ENCODE measurements around the gene OXCT2.
"Not testable (repeated sequence)": the region's sequence is repeated elsewhere in the genome, so short reads cannot be mapped to it uniquely, and the experiment has no call there.

The OXCT2 gene

GRCh38 chr1:39787468-39787867 is 16.3 kb upstream of the OXCT2 start:
- DNase-seq (ENCODE audit: low read depth), result no peak

GRCh38 chr1:39787108-39787375 is 15.9 kb upstream of the OXCT2 start:
- DNase-seq (ENCODE audit: low read depth), result not testable (repeated sequence)

- DNase-seq (ENCODE audit: low read depth), result not testable (repeated sequence)
Measured at GRCh38 chr1:39786303-39787107, 15.4 kb upstream of the OXCT2 start.

- DNase-seq (ENCODE audit: low read depth), result not testable (repeated sequence)
Measured at GRCh38 chr1:39782685-39783084, 11.5 kb upstream of the OXCT2 start.

- DNase-seq (ENCODE audit: low read depth), result no peak
Measured at GRCh38 chr1:39782103-39782502, 11.0 kb upstream of the OXCT2 start.

- DNase-seq (ENCODE audit: low read depth), result no peak
Measured at GRCh38 chr1:39781349-39781715, 10.2 kb upstream of the OXCT2 start.

- no peak for DNase-seq (ENCODE audit: low read depth)
Measured at GRCh38 chr1:39779821-39780220, 8.7 kb upstream of the OXCT2 start.

GRCh38 chr1:39779137-39779536 is 8.0 kb upstream of the OXCT2 start:
- DNase-seq (ENCODE audit: low read depth), result no peak

GRCh38 chr1:39778463-39779099 is 7.4 kb upstream of the OXCT2 start:
- DNase-seq (ENCODE audit: low read depth), result not testable (repeated sequence)

GRCh38 chr1:39777896-39778295 is 6.7 kb upstream of the OXCT2 start:
- DNase-seq (ENCODE audit: low read depth), result not testable (repeated sequence)

- DNase-seq (ENCODE audit: low read depth), result no peak
Measured at GRCh38 chr1:39777306-39777705, 6.2 kb upstream of the OXCT2 start.

- DNase-seq (ENCODE audit: low read depth), result no peak
Measured at GRCh38 chr1:39776886-39777285, 5.7 kb upstream of the OXCT2 start.

- DNase-seq (ENCODE audit: low read depth), result no peak
Measured at GRCh38 chr1:39776400-39776713, 5.2 kb upstream of the OXCT2 start.

GRCh38 chr1:39775676-39776399 is 4.7 kb upstream of the OXCT2 start:
- not testable (repeated sequence) for DNase-seq (ENCODE audit: low read depth)

GRCh38 chr1:39775141-39775540 is 4.0 kb upstream of the OXCT2 start:
- DNase-seq (ENCODE audit: low read depth), result not testable (repeated sequence)

- DNase-seq (ENCODE audit: low read depth), result not testable (repeated sequence)
Measured at GRCh38 chr1:39773369-39773979, 2.3 kb upstream of the OXCT2 start.

- DNase-seq (ENCODE audit: low read depth), result not testable (repeated sequence)
Measured at GRCh38 chr1:39770100-39771021, 787 bp downstream of the OXCT2 start.

GRCh38 chr1:39769502-39769901 is 1.6 kb downstream of the OXCT2 start:
- not testable (repeated sequence) for DNase-seq (ENCODE audit: low read depth)

- DNase-seq (ENCODE audit: low read depth), result not testable (repeated sequence)
Measured at GRCh38 chr1:39766466-39766865, 4.7 kb downstream of the OXCT2 start.

GRCh38 chr1:39764512-39764911 is 6.6 kb downstream of the OXCT2 start:
- DNase-seq (ENCODE audit: low read depth), result not testable (repeated sequence)

GRCh38 chr1:39763619-39764374 is 7.4 kb downstream of the OXCT2 start:
- not testable (repeated sequence) for DNase-seq (ENCODE audit: low read depth)

All from GM04504 (cell line).